ENCODE measurements around the gene KCNA5. TPM values are rescaled to one million over a fixed set of nuclear protein-coding genes. Genes with fewer than 3 reads are reported as not detected.

The KCNA5 gene
- polyA plus RNA-seq, 2 donors = 0.71 to 0.81 TPM

- Histone ChIP-seq H3K36me3 (ENCODE audit: control insufficient read depth in 2 of 2, insufficient read depth in 2 of 2, low read length in 1 of 2) (no peaks in the 10 kb centered on the region), H3K4me1 (ENCODE audit: control insufficient read depth in 2 of 2, insufficient read depth in 2 of 2, low read length in 1 of 2) (no peaks in the 10 kb centered on the region), H3K27ac (ENCODE audit: low read depth in 2 of 2, low read length in 1 of 2) (no peak overlapping the region), H3K27me3 (ENCODE audit: control insufficient read depth in 1 of 2, insufficient read depth in 2 of 2, low read length in 2 of 2) (no peaks in the 10 kb centered on the region), H3K9me3 (ENCODE audit: control insufficient read depth in 2 of 2, insufficient read depth in 1 of 2, low read depth in 1 of 2, low read length in 1 of 2) (no peaks in the 10 kb centered on the region), H3K4me3 (ENCODE audit: low read depth in 1 of 2, low read length in 2 of 2) (no peak overlapping the region)
- WGBS, 2 donors = 54 to 76% methylated on average over 6 of the region's 6 CpGs
Observed at GRCh38 chr12:5012337-5012736, 31.3 kb upstream of the KCNA5 start.

- H3K4me3 ChIP-seq (ENCODE audit: low read depth in 1 of 2, low read length in 2 of 2) = no peak overlapping the region
- no peaks in the 10 kb centered on the region for H3K4me1 ChIP-seq (ENCODE audit: control insufficient read depth in 2 of 2, insufficient read depth in 2 of 2, low read length in 1 of 2)
- H3K36me3 ChIP-seq (ENCODE audit: control insufficient read depth in 2 of 2, insufficient read depth in 2 of 2, low read length in 1 of 2) = no peaks in the 10 kb centered on the region
- no peak overlapping the region for H3K27ac ChIP-seq (ENCODE audit: low read depth in 2 of 2, low read length in 1 of 2)
- H3K27me3 ChIP-seq (ENCODE audit: control insufficient read depth in 1 of 2, insufficient read depth in 2 of 2, low read length in 2 of 2) = no peaks in the 10 kb centered on the region
- WGBS, 2 donors = 47 to 60% methylated on average over 5 of the region's 5 CpGs
- no peaks in the 10 kb centered on the region for H3K9me3 ChIP-seq (ENCODE audit: control insufficient read depth in 2 of 2, insufficient read depth in 1 of 2, low read depth in 1 of 2, low read length in 1 of 2)
Observed at GRCh38 chr12:5013266-5013730, 30.4 kb upstream of the KCNA5 start.

GRCh38 chr12:5014269-5014668, 29.4 kb upstream of the KCNA5 start:
- 73 to 76% methylated on average over 2 of the region's 2 CpGs for WGBS, 2 donors
- H3K36me3 ChIP-seq (ENCODE audit: control insufficient read depth in 2 of 2, insufficient read depth in 2 of 2, low read length in 1 of 2) = no peaks in the 10 kb centered on the region
- no peak overlapping the region for H3K27ac ChIP-seq (ENCODE audit: low read depth in 2 of 2, low read length in 1 of 2)
- H3K27me3 ChIP-seq (ENCODE audit: control insufficient read depth in 1 of 2, insufficient read depth in 2 of 2, low read length in 2 of 2) = no peaks in the 10 kb centered on the region
- H3K4me1 ChIP-seq (ENCODE audit: control insufficient read depth in 2 of 2, insufficient read depth in 2 of 2, low read length in 1 of 2) = no peaks in the 10 kb centered on the region
- H3K4me3 ChIP-seq (ENCODE audit: low read depth in 1 of 2, low read length in 2 of 2) = no peak overlapping the region
- no peaks in the 10 kb centered on the region for H3K9me3 ChIP-seq (ENCODE audit: control insufficient read depth in 2 of 2, insufficient read depth in 1 of 2, low read depth in 1 of 2, low read length in 1 of 2)

- Histone ChIP-seq H3K4me1 (ENCODE audit: control insufficient read depth in 2 of 2, insufficient read depth in 2 of 2, low read length in 1 of 2) (no peaks in the 10 kb centered on the region), H3K27ac (ENCODE audit: low read depth in 2 of 2, low read length in 1 of 2) (no peak overlapping the region), H3K27me3 (ENCODE audit: control insufficient read depth in 1 of 2, insufficient read depth in 2 of 2, low read length in 2 of 2) (no peaks in the 10 kb centered on the region), H3K36me3 (ENCODE audit: control insufficient read depth in 2 of 2, insufficient read depth in 2 of 2, low read length in 1 of 2) (no peaks in the 10 kb centered on the region), H3K9me3 (ENCODE audit: control insufficient read depth in 2 of 2, insufficient read depth in 1 of 2, low read depth in 1 of 2, low read length in 1 of 2) (no peaks in the 10 kb centered on the region), H3K4me3 (ENCODE audit: low read depth in 1 of 2, low read length in 2 of 2) (no peak overlapping the region)
- 82 to 84% methylated on average over 12 of the region's 12 CpGs for WGBS, 2 donors
Observed at GRCh38 chr12:5015711-5016492, 27.8 kb upstream of the KCNA5 start.

GRCh38 chr12:5016526-5016925, 27.2 kb upstream of the KCNA5 start:
- 81 to 84% methylated on average over 5 of the region's 5 CpGs for WGBS, 2 donors
- no peaks in the 10 kb centered on the region for H3K9me3 ChIP-seq (ENCODE audit: control insufficient read depth in 2 of 2, insufficient read depth in 1 of 2, low read depth in 1 of 2, low read length in 1 of 2)

GRCh38 chr12:5017638-5018348, 25.9 kb upstream of the KCNA5 start:
- Histone ChIP-seq H3K27me3 (ENCODE audit: control insufficient read depth in 1 of 2, insufficient read depth in 2 of 2, low read length in 2 of 2) (no peaks in the 10 kb centered on the region), H3K9me3 (ENCODE audit: control insufficient read depth in 2 of 2, insufficient read depth in 1 of 2, low read depth in 1 of 2, low read length in 1 of 2) (no peaks in the 10 kb centered on the region), H3K4me3 (ENCODE audit: low read depth in 1 of 2, low read length in 2 of 2) (no peak overlapping the region), H3K36me3 (ENCODE audit: control insufficient read depth in 2 of 2, insufficient read depth in 2 of 2, low read length in 1 of 2) (no peaks in the 10 kb centered on the region), H3K27ac (ENCODE audit: low read depth in 2 of 2, low read length in 1 of 2) (no peak overlapping the region), H3K4me1 (ENCODE audit: control insufficient read depth in 2 of 2, insufficient read depth in 2 of 2, low read length in 1 of 2) (no peaks in the 10 kb centered on the region)
- 76 to 85% methylated on average over 24 of the region's 24 CpGs for WGBS, 2 donors

More at GRCh38 chr12:5016526-5016925, 27.2 kb upstream of the KCNA5 start:
- no peaks in the 10 kb centered on the region for H3K27me3 ChIP-seq (ENCODE audit: control insufficient read depth in 1 of 2, insufficient read depth in 2 of 2, low read length in 2 of 2)
- no peak overlapping the region for H3K4me3 ChIP-seq (ENCODE audit: low read depth in 1 of 2, low read length in 2 of 2)
- no peaks in the 10 kb centered on the region for H3K4me1 ChIP-seq (ENCODE audit: control insufficient read depth in 2 of 2, insufficient read depth in 2 of 2, low read length in 1 of 2)
- no peaks in the 10 kb centered on the region for H3K36me3 ChIP-seq (ENCODE audit: control insufficient read depth in 2 of 2, insufficient read depth in 2 of 2, low read length in 1 of 2)
- H3K27ac ChIP-seq (ENCODE audit: low read depth in 2 of 2, low read length in 1 of 2) = no peak overlapping the region

GRCh38 chr12:5018677-5019076, 25.0 kb upstream of the KCNA5 start:
- no peaks in the 10 kb centered on the region for H3K4me1 ChIP-seq (ENCODE audit: control insufficient read depth in 2 of 2, insufficient read depth in 2 of 2, low read length in 1 of 2)
- WGBS, 2 donors = 56% methylated on average over 3 of the region's 3 CpGs
- no peaks in the 10 kb centered on the region for H3K36me3 ChIP-seq (ENCODE audit: control insufficient read depth in 2 of 2, insufficient read depth in 2 of 2, low read length in 1 of 2)
- no peaks in the 10 kb centered on the region for H3K9me3 ChIP-seq (ENCODE audit: control insufficient read depth in 2 of 2, insufficient read depth in 1 of 2, low read depth in 1 of 2, low read length in 1 of 2)
- H3K4me3 ChIP-seq (ENCODE audit: low read depth in 1 of 2, low read length in 2 of 2) = no peak overlapping the region
- H3K27me3 ChIP-seq (ENCODE audit: control insufficient read depth in 1 of 2, insufficient read depth in 2 of 2, low read length in 2 of 2) = no peaks in the 10 kb centered on the region
- no peak overlapping the region for H3K27ac ChIP-seq (ENCODE audit: low read depth in 2 of 2, low read length in 1 of 2)

- Histone ChIP-seq H3K36me3 (ENCODE audit: control insufficient read depth in 2 of 2, insufficient read depth in 2 of 2, low read length in 1 of 2) (no peaks in the 10 kb centered on the region), H3K9me3 (ENCODE audit: control insufficient read depth in 2 of 2, insufficient read depth in 1 of 2, low read depth in 1 of 2, low read length in 1 of 2) (no peaks in the 10 kb centered on the region), H3K27me3 (ENCODE audit: control insufficient read depth in 1 of 2, insufficient read depth in 2 of 2, low read length in 2 of 2) (no peaks in the 10 kb centered on the region), H3K4me1 (ENCODE audit: control insufficient read depth in 2 of 2, insufficient read depth in 2 of 2, low read length in 1 of 2) (no peaks in the 10 kb centered on the region), H3K4me3 (ENCODE audit: low read depth in 1 of 2, low read length in 2 of 2) (no peak overlapping the region), H3K27ac (ENCODE audit: low read depth in 2 of 2, low read length in 1 of 2) (no peak overlapping the region)
- WGBS, 2 donors = 71 to 79% methylated on average over 4 of the region's 4 CpGs
Observed at GRCh38 chr12:5022025-5022424, 21.7 kb upstream of the KCNA5 start.

- Histone ChIP-seq H3K4me1 (ENCODE audit: control insufficient read depth in 2 of 2, insufficient read depth in 2 of 2, low read length in 1 of 2) (no peaks in the 10 kb centered on the region), H3K27me3 (ENCODE audit: control insufficient read depth in 1 of 2, insufficient read depth in 2 of 2, low read length in 2 of 2) (no peaks in the 10 kb centered on the region), H3K36me3 (ENCODE audit: control insufficient read depth in 2 of 2, insufficient read depth in 2 of 2, low read length in 1 of 2) (no peaks in the 10 kb centered on the region), H3K4me3 (ENCODE audit: low read depth in 1 of 2, low read length in 2 of 2) (no peak overlapping the region), H3K27ac (ENCODE audit: low read depth in 2 of 2, low read length in 1 of 2) (no peak overlapping the region), H3K9me3 (ENCODE audit: control insufficient read depth in 2 of 2, insufficient read depth in 1 of 2, low read depth in 1 of 2, low read length in 1 of 2) (no peaks in the 10 kb centered on the region)
- WGBS, 2 donors = 18 to 21% methylated on average over 12 of the region's 12 CpGs
Observed at GRCh38 chr12:5022465-5023061, 21.1 kb upstream of the KCNA5 start.
